Neural cell (in vitro differentiated cells): ENCODE results near the gene NFIA. TPM values are rescaled to one million over a fixed set of nuclear protein-coding genes. Genes with fewer than 3 reads are reported as not detected.

ENCODE experiments used
- H2AFZ ChIP-seq: fragments of 200-600, 300-800 bp; sonication (generic), shearing (Covaris generic); 2 replicates; pipeline ENCODE4 v1.6.0; 2014; ENCODE audit warnings: low read depth, mild to moderate bottlenecking, antibody characterized with exemption, low read length, moderate library complexity
- H3F3A ChIP-seq: fragments of 200-600 bp; shearing (Covaris generic); 2 replicates; pipeline ENCODE4 v1.6.1; 2016; ENCODE audit warnings: mild to moderate bottlenecking, moderate library complexity, mixed read lengths, antibody characterized with exemption, low read length; ENCODE audit not compliant: insufficient read depth, poor library complexity, severe bottlenecking
- H3K27ac ChIP-seq: fragments of 200-600, 300-800 bp; sonication (generic), shearing (Covaris generic); 2 replicates; pipeline ENCODE4 v1.5.1; 2014; ENCODE audit warnings: mild to moderate bottlenecking, low read length, moderate library complexity
- H3K27me3 ChIP-seq: fragments of 300-800, 200-600 bp; sonication (generic), shearing (Covaris generic); 2 replicates; pipeline ENCODE4 v1.6.0; 2014; ENCODE audit warnings: mild to moderate bottlenecking, low read depth, low read length, moderate library complexity; ENCODE audit not compliant: insufficient read depth
- H3K36me3 ChIP-seq: fragments of 300-800, 200-600 bp; sonication (generic), shearing (Covaris generic); 2 replicates; pipeline ENCODE4 v1.5.1; 2014; ENCODE audit warnings: mild to moderate bottlenecking, antibody characterized with exemption, low read length, moderate library complexity; ENCODE audit not compliant: insufficient read depth
- H3K4me2 ChIP-seq: fragments of 300-800, 200-600 bp; sonication (generic), shearing (Covaris generic); 2 replicates; pipeline ENCODE4 v1.6.0; 2014; ENCODE audit warnings: mild to moderate bottlenecking, low read length
- H3K4me3 ChIP-seq: fragments of 300-800, 200-600 bp; sonication (generic), shearing (Covaris generic); 2 replicates; pipeline ENCODE4 v1.5.1; 2014; ENCODE audit warnings: mild to moderate bottlenecking, low read length, moderate library complexity
- H3K79me2 ChIP-seq: fragments of 200-600 bp; shearing (Covaris generic); replicated peaks from 2 replicates; pipeline ENCODE4 v1.6.0; 2014; ENCODE audit warnings: mild to moderate bottlenecking, low read length, moderate library complexity; ENCODE audit not compliant: insufficient read depth
- H3K9ac ChIP-seq: fragments of 300-800, 200-600 bp; sonication (generic), shearing (Covaris generic); 2 replicates; pipeline ENCODE4 v1.6.1; 2016; ENCODE audit warnings: mild to moderate bottlenecking, low read length, mixed read lengths
- H3K9me2 ChIP-seq: fragments of 200-600 bp; shearing (Covaris generic); 2 replicates; pipeline ENCODE4 v1.6.1; 2016; ENCODE audit warnings: mild to moderate bottlenecking, low read length, mixed read lengths; ENCODE audit not compliant: insufficient read depth
- H3K9me3 ChIP-seq: fragments of 200-600, 300-800 bp; sonication (generic), shearing (Covaris generic); 2 replicates; pipeline ENCODE4 v1.6.1; 2016; ENCODE audit warnings: mild to moderate bottlenecking, mixed run types, low read length, moderate library complexity, mixed read lengths
- H4K20me1 ChIP-seq: fragments of 200-600 bp; shearing (Covaris generic); 2 replicates; pipeline ENCODE4 v1.6.1; 2016; ENCODE audit warnings: mild to moderate bottlenecking, mixed run types; ENCODE audit not compliant: insufficient read depth
- EP300 ChIP-seq: fragments of 450-650 bp; conservative IDR thresholded peaks from 2 replicates; pipeline ENCODE4 v1.6.1; 2014; ENCODE audit warnings: antibody characterized with exemption, mild to moderate bottlenecking, moderate library complexity; ENCODE audit not compliant: poor library complexity, severe bottlenecking
- EZH2 ChIP-seq: fragments of 200-600, 300-800 bp; shearing (Covaris generic), sonication (generic); IDR thresholded peaks from 2 replicates; pipeline ENCODE4 v1.6.1; 2014; ENCODE audit warnings: antibody characterized with exemption, low read length, borderline replicate concordance, mild to moderate bottlenecking; ENCODE audit not compliant: insufficient read depth, poor library complexity, severe bottlenecking
- MXI1 ChIP-seq: fragments of 450-650 bp; conservative IDR thresholded peaks from 2 replicates; pipeline ENCODE4 v1.6.1; 2014; ENCODE audit warnings: antibody characterized with exemption, mild to moderate bottlenecking; ENCODE audit not compliant: poor library complexity, severe bottlenecking
- POLR2AphosphoS5 ChIP-seq: IDR thresholded peaks from 2 replicates; pipeline ENCODE4 v1.6.1; 2012
- RAD21 ChIP-seq: fragments of 450-650 bp; conservative IDR thresholded peaks from 2 replicates; pipeline ENCODE4 v1.6.1; 2014; ENCODE audit warnings: antibody characterized with exemption, mild to moderate bottlenecking, moderate library complexity
- REST ChIP-seq: IDR thresholded peaks from 2 replicates; pipeline ENCODE4 v1.6.1; 2012; ENCODE audit warnings: borderline replicate concordance
- SMC3 ChIP-seq: fragments of 450-650 bp; conservative IDR thresholded peaks from 2 replicates; pipeline ENCODE4 v1.6.1; 2014; ENCODE audit warnings: antibody characterized with exemption, mild to moderate bottlenecking, moderate library complexity; ENCODE audit not compliant: poor library complexity
- TAF1 ChIP-seq: IDR thresholded peaks from 2 replicates; pipeline ENCODE4 v1.6.1; 2012; ENCODE audit warnings: low read depth
- polyA plus RNA-seq: library from polyadenylated mRNA; depleted of rRNA; stranded (reverse); fragments of >200 nt; gene quantifications from 2 replicates; pipeline ENCODE4 v1.2.3, GENCODE V29; 2014
- TF ChIP-seq, protein P1 (sequence below): fragments of 450-650 bp; IDR thresholded peaks from 2 replicates; pipeline ENCODE4 v1.5.1; 2014; ENCODE audit warnings: antibody characterized with exemption, mild to moderate bottlenecking, moderate library complexity; ENCODE audit not compliant: poor library complexity, severe bottlenecking

NFIA gene
- polyA plus RNA-seq, 1 donor from 2014 or later, result 0.47 TPM

GRCh38 chr1:61480273-61480935 lies 398.0 kb downstream of the NFIA start:
- H3K9me3 ChIP-seq, result no peaks in the 10 kb centered on the region
- H3K4me2 ChIP-seq, result no peak overlapping the region
- TF ChIP-seq MXI1 (no peak), EZH2 (no peak), EP300 (no peak), REST (no peak), RAD21 (no peak), TAF1 (no peak), POLR2AphosphoS5 (no peak), SMC3 (no peak)
- TF ChIP-seq, protein P1, sequence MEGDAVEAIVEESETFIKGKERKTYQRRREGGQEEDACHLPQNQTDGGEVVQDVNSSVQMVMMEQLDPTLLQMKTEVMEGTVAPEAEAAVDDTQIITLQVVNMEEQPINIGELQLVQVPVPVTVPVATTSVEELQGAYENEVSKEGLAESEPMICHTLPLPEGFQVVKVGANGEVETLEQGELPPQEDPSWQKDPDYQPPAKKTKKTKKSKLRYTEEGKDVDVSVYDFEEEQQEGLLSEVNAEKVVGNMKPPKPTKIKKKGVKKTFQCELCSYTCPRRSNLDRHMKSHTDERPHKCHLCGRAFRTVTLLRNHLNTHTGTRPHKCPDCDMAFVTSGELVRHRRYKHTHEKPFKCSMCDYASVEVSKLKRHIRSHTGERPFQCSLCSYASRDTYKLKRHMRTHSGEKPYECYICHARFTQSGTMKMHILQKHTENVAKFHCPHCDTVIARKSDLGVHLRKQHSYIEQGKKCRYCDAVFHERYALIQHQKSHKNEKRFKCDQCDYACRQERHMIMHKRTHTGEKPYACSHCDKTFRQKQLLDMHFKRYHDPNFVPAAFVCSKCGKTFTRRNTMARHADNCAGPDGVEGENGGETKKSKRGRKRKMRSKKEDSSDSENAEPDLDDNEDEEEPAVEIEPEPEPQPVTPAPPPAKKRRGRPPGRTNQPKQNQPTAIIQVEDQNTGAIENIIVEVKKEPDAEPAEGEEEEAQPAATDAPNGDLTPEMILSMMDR, result no peak

GRCh38 chr1:61481315-61481715 lies 399.0 kb downstream of the NFIA start:
- Histone ChIP-seq H3K27ac (no peak overlapping the region), H3K9me3 (no peaks in the 10 kb centered on the region), H3K79me2 (no peaks in the 10 kb centered on the region), H3K36me3 (no peaks in the 10 kb centered on the region), H3K9me2 (no peaks in the 10 kb centered on the region), H3K9ac (no peak overlapping the region), H3K4me3 (no peak overlapping the region), H4K20me1 (no peaks in the 10 kb centered on the region), H3F3A (no peaks in the 10 kb centered on the region), H3K4me2 (no peak overlapping the region), H2AFZ (no peak overlapping the region), H3K27me3 (no peaks in the 10 kb centered on the region)
- TF ChIP-seq, protein P1, result no peak
- no peak for TF ChIP-seq TAF1
- TF ChIP-seq RAD21, result no peak
- TF ChIP-seq EP300, result no peak
- no peak for TF ChIP-seq EZH2
- no peak for TF ChIP-seq SMC3
- no peak for TF ChIP-seq MXI1

More at GRCh38 chr1:61480273-61480935, 398.0 kb downstream of the NFIA start:
- no peaks in the 10 kb centered on the region for H4K20me1 ChIP-seq
- H3K36me3 ChIP-seq, result no peaks in the 10 kb centered on the region
- H3F3A ChIP-seq, result no peaks in the 10 kb centered on the region
- no peak overlapping the region for H2AFZ ChIP-seq
- H3K9me2 ChIP-seq, result no peaks in the 10 kb centered on the region
- no peaks in the 10 kb centered on the region for H3K79me2 ChIP-seq
- no peak overlapping the region for H3K9ac ChIP-seq
- H3K27ac ChIP-seq, result no peak overlapping the region
- no peak overlapping the region for H3K4me3 ChIP-seq
- no peaks in the 10 kb centered on the region for H3K27me3 ChIP-seq
